Measurements from ENCODE around the gene MKX. TPM values are rescaled to one million over a fixed set of nuclear protein-coding genes. Genes with fewer than 3 reads are reported as not detected.

MKX gene
- total RNA-seq, 4 donors from 2014 or later = 0.82 to 2.4 TPM; not detected in 2

DNA sequence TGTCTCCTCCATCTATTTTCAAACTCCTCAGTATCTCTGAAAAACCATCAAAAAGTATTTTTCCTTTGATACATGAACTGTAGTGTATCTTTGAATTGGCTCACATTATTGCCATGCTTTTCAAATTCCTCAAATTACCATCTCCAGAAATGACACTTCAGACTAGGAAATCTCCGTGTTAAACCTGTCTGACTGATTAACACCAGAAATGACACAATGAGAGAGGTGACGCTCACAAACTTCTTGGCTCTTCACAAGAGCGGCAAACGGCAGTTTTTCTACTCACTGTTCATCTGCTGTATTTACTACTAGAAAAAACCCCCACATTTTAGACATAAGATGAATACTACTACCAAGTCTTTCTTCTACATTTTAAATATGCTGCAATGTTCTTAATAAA, 56.6 kb downstream of the MKX start:
- no peak overlapping the region for H3K4me3 ChIP-seq
- 84 to 88% methylated on average over 4 of the region's 4 CpGs for WGBS, 2 donors (ENCODE audit: low coverage in 1 of 2)
- no peaks in the 10 kb centered on the region for H3K9me3 ChIP-seq
- no peaks in the 10 kb centered on the region for H3K27me3 ChIP-seq
- TF ChIP-seq POLR2AphosphoS5 (IDR thresholded peaks at IDR 0.05) = no peak
- TF ChIP-seq, protein P1, sequence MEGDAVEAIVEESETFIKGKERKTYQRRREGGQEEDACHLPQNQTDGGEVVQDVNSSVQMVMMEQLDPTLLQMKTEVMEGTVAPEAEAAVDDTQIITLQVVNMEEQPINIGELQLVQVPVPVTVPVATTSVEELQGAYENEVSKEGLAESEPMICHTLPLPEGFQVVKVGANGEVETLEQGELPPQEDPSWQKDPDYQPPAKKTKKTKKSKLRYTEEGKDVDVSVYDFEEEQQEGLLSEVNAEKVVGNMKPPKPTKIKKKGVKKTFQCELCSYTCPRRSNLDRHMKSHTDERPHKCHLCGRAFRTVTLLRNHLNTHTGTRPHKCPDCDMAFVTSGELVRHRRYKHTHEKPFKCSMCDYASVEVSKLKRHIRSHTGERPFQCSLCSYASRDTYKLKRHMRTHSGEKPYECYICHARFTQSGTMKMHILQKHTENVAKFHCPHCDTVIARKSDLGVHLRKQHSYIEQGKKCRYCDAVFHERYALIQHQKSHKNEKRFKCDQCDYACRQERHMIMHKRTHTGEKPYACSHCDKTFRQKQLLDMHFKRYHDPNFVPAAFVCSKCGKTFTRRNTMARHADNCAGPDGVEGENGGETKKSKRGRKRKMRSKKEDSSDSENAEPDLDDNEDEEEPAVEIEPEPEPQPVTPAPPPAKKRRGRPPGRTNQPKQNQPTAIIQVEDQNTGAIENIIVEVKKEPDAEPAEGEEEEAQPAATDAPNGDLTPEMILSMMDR (IDR thresholded peaks at IDR 0.05) = no peak
- TF ChIP-seq POLR2A (IDR thresholded peaks at IDR 0.05) = no peak
- TF ChIP-seq EP300 (IDR thresholded peaks at IDR 0.05; ENCODE audit: low read depth) = no peak
- H3K36me3 ChIP-seq = no peaks in the 10 kb centered on the region
- intact Hi-C loops (cut with DNase I; ENCODE audit: low total_unique reads) (loop anchor here (2.0 kb wide), 1 partner anchor 46 kb away; no protein-coding TSS in a partner anchor), in situ Hi-C loops (cut with MboI; ENCODE audit: low pct_ligation_motif_present in 1 of 4, low pct_unique_long_range_greater_than_20kb in 1 of 4, low sequenced_read_pairs in 3 of 4) (no loop called here)
- H3K4me1 ChIP-seq = peaks cover 0 to 4% (median 0%) of the 10 kb centered on the region in 4 donors
- no peak for DNase-seq
- H3K27ac ChIP-seq = no peak overlapping the region

DNA sequence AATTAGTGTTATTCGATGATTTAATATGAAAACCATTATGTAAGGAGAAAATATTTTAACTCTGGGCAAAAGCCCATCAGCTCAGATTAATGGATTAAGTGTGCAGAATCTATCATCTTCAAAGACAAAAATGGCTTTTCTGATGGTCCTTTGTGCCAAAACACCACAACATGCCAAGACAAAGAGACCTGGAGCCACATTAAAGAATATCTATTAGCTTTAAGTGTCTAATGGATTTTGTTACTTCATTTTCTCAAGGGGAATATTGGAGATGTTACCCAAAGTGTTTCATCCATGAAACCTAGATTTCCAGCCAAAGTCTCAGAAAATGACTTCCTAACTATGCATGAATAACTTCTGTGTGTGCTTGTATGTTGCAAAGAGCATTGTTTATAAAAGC, 57.3 kb downstream of the MKX start:
- Histone ChIP-seq H3K4me3 (no peak overlapping the region), H3K27ac (no peak overlapping the region), H3K9me3 (no peaks in the 10 kb centered on the region), H3K27me3 (no peaks in the 10 kb centered on the region), H3K36me3 (no peaks in the 10 kb centered on the region), H3K4me1 (peaks cover 0 to 4% (median 0%) of the 10 kb centered on the region in 4 donors)
- in situ Hi-C loops (cut with MboI; ENCODE audit: low pct_ligation_motif_present in 1 of 4, low pct_unique_long_range_greater_than_20kb in 1 of 4, low sequenced_read_pairs in 3 of 4) = no loop called here
- intact Hi-C loops (cut with DNase I; ENCODE audit: low total_unique reads) = loop anchor here (2.0 kb wide), 1 partner anchor 47 kb away; no protein-coding TSS in a partner anchor
- 73 to 100% methylated on average over 1 of the region's 1 CpG for WGBS, 2 donors (ENCODE audit: low coverage in 1 of 2)
- DNase-seq = no peak
- TF ChIP-seq POLR2AphosphoS5 (IDR thresholded peaks at IDR 0.05) = no peak
- TF ChIP-seq POLR2A (IDR thresholded peaks at IDR 0.05) = no peak
- TF ChIP-seq, protein P1 (IDR thresholded peaks at IDR 0.05) = no peak
- TF ChIP-seq EP300 (IDR thresholded peaks at IDR 0.05; ENCODE audit: low read depth) = no peak

GRCh38 chr10:27687743-27688142, 57.9 kb downstream of the MKX start:
- WGBS, 2 donors (ENCODE audit: low coverage in 1 of 2) = 40 to 44% methylated on average over 1 to 6 of the region's 6 CpGs
- intact Hi-C loops (cut with DNase I; ENCODE audit: low total_unique reads) = loop anchor here (2.0 kb wide), 1 partner anchor 47 kb away; no protein-coding TSS in a partner anchor

GRCh38 chr10:27687326-27687725, 58.3 kb downstream of the MKX start:
- H3K4me3 ChIP-seq = no peak overlapping the region
- 60 to 75% methylated on average over 3 to 6 of the region's 6 CpGs for WGBS, 2 donors (ENCODE audit: low coverage in 1 of 2)
- intact Hi-C loops (cut with DNase I; ENCODE audit: low total_unique reads) (no loop called here), in situ Hi-C loops (cut with MboI; ENCODE audit: low pct_ligation_motif_present in 1 of 4, low pct_unique_long_range_greater_than_20kb in 1 of 4, low sequenced_read_pairs in 3 of 4) (no loop called here)
- no peak overlapping the region for H3K27ac ChIP-seq
- TF ChIP-seq, protein P1 (IDR thresholded peaks at IDR 0.05) = no peak
- TF ChIP-seq POLR2AphosphoS5 (IDR thresholded peaks at IDR 0.05) (no peak), EP300 (IDR thresholded peaks at IDR 0.05; ENCODE audit: low read depth) (no peak), POLR2A (IDR thresholded peaks at IDR 0.05) (no peak)
- no peaks in the 10 kb centered on the region for H3K36me3 ChIP-seq
- H3K9me3 ChIP-seq = no peaks in the 10 kb centered on the region
- no peaks in the 10 kb centered on the region for H3K27me3 ChIP-seq
- DNase-seq = no peak
- peaks cover 0 to 4% (median 0%) of the 10 kb centered on the region in 4 donors for H3K4me1 ChIP-seq

More at GRCh38 chr10:27687743-27688142, 57.9 kb downstream of the MKX start:
- H3K27me3 ChIP-seq = no peaks in the 10 kb centered on the region
- H3K36me3 ChIP-seq = no peaks in the 10 kb centered on the region
- DNase-seq = no peak
- no peak for TF ChIP-seq POLR2AphosphoS5 (IDR thresholded peaks at IDR 0.05)
- TF ChIP-seq, protein P1 (IDR thresholded peaks at IDR 0.05) = no peak
- no peak overlapping the region for H3K4me3 ChIP-seq
- H3K27ac ChIP-seq = no peak overlapping the region
- no peaks in the 10 kb centered on the region for H3K9me3 ChIP-seq
- in situ Hi-C loops (cut with MboI; ENCODE audit: low pct_ligation_motif_present in 1 of 4, low pct_unique_long_range_greater_than_20kb in 1 of 4, low sequenced_read_pairs in 3 of 4) = no loop called here
- H3K4me1 ChIP-seq = peaks cover 0 to 4% (median 0%) of the 10 kb centered on the region in 4 donors

Data from transverse colon (tissue), 4 donors.